ENCODE data around the gene TMEM263. TPM values are rescaled to one million over a fixed set of nuclear protein-coding genes. Genes with fewer than 3 reads are reported as not detected.

TMEM263 gene
- total and polyA plus RNA-seq, 2 of the 8 experiments (the other 6 are each of a cell fraction or from before 2014, with no cell fraction given) = 2.9 to 12.3 TPM

DNA sequence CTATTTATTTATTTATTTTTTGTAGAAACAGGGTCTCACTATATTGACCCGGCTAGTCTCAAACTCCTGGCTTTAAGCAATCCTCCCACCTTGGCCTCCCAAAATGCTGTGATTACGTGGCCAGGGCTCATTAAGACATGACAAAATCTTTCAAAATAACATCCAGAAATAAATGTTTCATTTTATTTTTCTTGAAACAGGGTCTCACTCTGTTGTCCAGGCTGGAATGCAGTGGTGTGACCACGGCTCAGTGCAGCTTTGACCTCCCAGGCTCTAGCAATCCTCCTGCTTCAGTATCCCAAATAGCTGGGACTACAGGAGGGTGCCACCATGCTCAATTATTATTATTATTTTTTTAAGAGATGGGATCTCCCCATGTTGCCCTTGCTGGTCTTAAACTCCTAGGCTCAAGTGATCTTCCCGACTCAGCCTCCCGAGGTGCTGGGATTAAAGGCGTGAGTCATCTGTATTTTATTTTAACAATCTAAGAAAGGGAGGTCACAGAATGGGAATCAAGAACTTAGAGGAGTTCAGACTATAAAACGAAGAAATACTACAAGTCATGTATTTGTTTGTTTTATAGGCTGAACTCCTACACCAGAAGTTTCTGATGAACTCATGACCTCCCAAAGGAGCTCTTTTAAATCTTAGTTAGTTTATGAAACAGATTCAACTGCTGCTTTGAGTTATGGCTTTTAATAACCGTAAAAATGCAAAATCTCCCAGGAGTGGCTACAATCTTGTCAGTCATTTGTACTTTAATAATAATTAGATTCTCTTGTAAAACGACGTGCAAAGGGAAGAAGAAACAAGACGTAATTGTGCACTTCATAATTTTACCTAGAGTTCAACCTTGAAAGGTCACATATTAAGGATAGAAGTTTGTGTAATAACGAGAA, 2.1 kb upstream of the TMEM263 start (continued):
- no peak for TF ChIP-seq SIRT6 (IDR thresholded peaks at IDR 0.05; ENCODE audit: low read length)
- no peak for TF ChIP-seq RAD21 (IDR thresholded peaks at IDR 0.05 in 1 of 2, conservative IDR thresholded peaks at IDR 0.05 in 1 of 2; ENCODE audit: low read depth in 2 of 2, low read length in 2 of 2)
- TF ChIP-seq CREB1 (IDR thresholded peaks at IDR 0.05) = no peak
- no peak for TF ChIP-seq ATF2 (IDR thresholded peaks at IDR 0.05; ENCODE audit: low read length)
- TF ChIP-seq SAP30 (IDR thresholded peaks at IDR 0.05; ENCODE audit: insufficient read depth, insufficient replicate concordance, low read length) = no peak
- no peak for TF ChIP-seq USF2 (IDR thresholded peaks at IDR 0.05; ENCODE audit: low read length)

Data from H1 (cell line).